Endothelial cell of umbilical vein (primary cell): Measurements from ENCODE around the gene MTMR3. TPM values are rescaled to one million over a fixed set of nuclear protein-coding genes. Genes with fewer than 3 reads are reported as not detected.

Source experiments
- BruUV-seq: library from RNA; stranded (reverse); fragments of 400-500 nt; replicated peaks from 2 replicates; lab custom pipeline; 2021; lab: Mats Ljungman, UMichigan
- CTCF ChIA-PET: fragments of 300-600, 350-600 bp; sonication (Branson Sonifier 250); formaldehyde crosslinking; loops from one replicate; lab custom pipeline; 2021; ENCODE audit warnings: antibody characterized with exemption, inconsistent platforms; lab: Charles Lee
- POLR2A ChIA-PET: fragments of 300-600, 350-600 bp; sonication (Branson Sonifier 250); formaldehyde crosslinking; loops from one replicate; lab custom pipeline; 2021; ENCODE audit warnings: antibody characterized with exemption, inconsistent platforms; lab: Charles Lee
- DNase-seq: peaks from one replicate; pipeline ENCODE4 v3.0.0-alpha.2; 2011; ENCODE audit warnings: low read depth, low spot score
- FAIRE-seq: peaks from 2 replicates; lab custom pipeline; 2011; peaks lifted over from hg19 to GRCh38; lab: Jason Lieb, UNC
- H2AFZ ChIP-seq: 2 replicates; pipeline ENCODE4 v1.6.0; 2012; ENCODE audit warnings: low read depth, low read length, control low read depth, inconsistent platforms
- H3K27ac ChIP-seq: 2 replicates; pipeline ENCODE4 v1.5.1; 2011; ENCODE audit warnings: low read depth, mild to moderate bottlenecking, control low read depth, low read length, moderate library complexity; ENCODE audit not compliant: insufficient read depth
- H3K27me3 ChIP-seq, 2 experiments: 2 replicates each; pipeline versions ENCODE4 v1.6.0 to v1.6.1; 2011; ENCODE audit warnings: low read length in 2 of 2, mixed read lengths in 1 of 2; ENCODE audit not compliant: control insufficient read depth in 2 of 2, insufficient read depth in 2 of 2
- H3K36me3 ChIP-seq, 2 experiments: 2 replicates in 1 of 2; 3 replicates in 1 of 2; pipeline ENCODE4 v1.5.1; 2011; ENCODE audit warnings: low read length in 2 of 2, mild to moderate bottlenecking in 1 of 2, moderate library complexity in 1 of 2; ENCODE audit not compliant: control insufficient read depth in 2 of 2, insufficient read depth in 2 of 2; ENCODE audit errors: extremely low read depth in 1 of 2
- H3K4me1 ChIP-seq: 3 replicates; pipeline ENCODE4 v1.5.1; 2011; ENCODE audit warnings: mild to moderate bottlenecking, low read length; ENCODE audit not compliant: control insufficient read depth, insufficient read depth; ENCODE audit errors: extremely low read depth
- H3K4me2 ChIP-seq: 2 replicates; pipeline ENCODE4 v1.6.1; 2011; ENCODE audit warnings: low read length, control low read depth, mixed read lengths; ENCODE audit not compliant: insufficient read depth
- H3K4me3 ChIP-seq, 3 experiments: fragments of 200-600 bp in 1 of 3; sonication (generic), shearing (Covaris generic) in 1 of 3; replicated peaks in 1 of 3; 2 replicates each; pipeline ENCODE4 v1.5.1; 2011 to 2016; ENCODE audit warnings: control low read depth in 3 of 3, low read length in 3 of 3, mild to moderate bottlenecking in 2 of 3, inconsistent platforms in 1 of 3, low read depth in 1 of 3, moderate library complexity in 1 of 3; ENCODE audit not compliant: insufficient read depth in 1 of 3
- H3K79me2 ChIP-seq: 2 replicates; pipeline ENCODE4 v1.6.0; 2012; ENCODE audit warnings: low read length, inconsistent platforms; ENCODE audit not compliant: control insufficient read depth, insufficient read depth
- H3K9ac ChIP-seq: replicated peaks from 2 replicates; pipeline ENCODE3; 2011; ENCODE audit warnings: low read length, control low read depth; ENCODE audit not compliant: insufficient read depth; ENCODE audit errors: extremely low read depth
- H3K9me1 ChIP-seq: replicated peaks from 3 replicates; pipeline ENCODE4 v1.6.0; 2011; ENCODE audit warnings: mild to moderate bottlenecking, low read length; ENCODE audit not compliant: control insufficient read depth, insufficient read depth; ENCODE audit errors: extremely low read depth
- H3K9me3 ChIP-seq: replicated peaks from 2 replicates; pipeline ENCODE4 v1.5.1; 2012; ENCODE audit warnings: low read length, inconsistent platforms; ENCODE audit not compliant: control insufficient read depth, insufficient read depth
- H4K20me1 ChIP-seq: replicated peaks from 2 replicates; pipeline ENCODE3; 2011; ENCODE audit warnings: mild to moderate bottlenecking, low read length; ENCODE audit not compliant: control insufficient read depth, insufficient read depth; ENCODE audit errors: extremely low read depth
- EZH2 ChIP-seq: IDR thresholded peaks from 2 replicates; pipeline ENCODE4 v1.6.1; 2012; ENCODE audit warnings: borderline replicate concordance, low read depth, mild to moderate bottlenecking, moderate library complexity, low read length, inconsistent platforms; ENCODE audit not compliant: severe bottlenecking
- FOS ChIP-seq: IDR thresholded peaks from 2 replicates; pipeline ENCODE4 v1.6.1; 2011; ENCODE audit warnings: mild to moderate bottlenecking, low read length, moderate library complexity, borderline replicate concordance; ENCODE audit not compliant: insufficient read depth
- GATA2 ChIP-seq: IDR thresholded peaks from 2 replicates; pipeline ENCODE4 v1.7.0; 2011; ENCODE audit warnings: low read depth, mild to moderate bottlenecking, moderate library complexity, mixed read lengths, low read length; ENCODE audit not compliant: insufficient read length, insufficient read depth
- JUN ChIP-seq: IDR thresholded peaks from 2 replicates; pipeline ENCODE4 v1.6.1; 2011; ENCODE audit warnings: borderline replicate concordance, low read depth; ENCODE audit not compliant: insufficient read length, insufficient read depth
- MAX ChIP-seq: IDR thresholded peaks from 2 replicates; pipeline ENCODE4 v1.6.1; 2011; ENCODE audit not compliant: insufficient read depth, insufficient read length
- MYC ChIP-seq: IDR thresholded peaks from one replicate; pipeline ENCODE4 v1.6.1; 2011; ENCODE audit warnings: mild to moderate bottlenecking, low read depth, low read length
- POLR2A ChIP-seq: IDR thresholded peaks from 2 replicates; pipeline ENCODE4 v1.6.1; 2012; ENCODE audit warnings: low read depth, mild to moderate bottlenecking, control low read depth, low read length
- POLR2AphosphoS5 ChIP-seq: IDR thresholded peaks from 2 replicates; pipeline ENCODE4 v1.6.1; 2012; ENCODE audit warnings: low read depth, mild to moderate bottlenecking, control low read depth, low read length, moderate library complexity; ENCODE audit not compliant: insufficient read depth
- dilution Hi-C: fragments of 300-500 bp; cut with MboI; formaldehyde crosslinking; loops from one replicate; pipeline ENCODE4 v1.15.0; 2019; ENCODE audit warnings: low sequenced_read_pairs; ENCODE audit not compliant: extremely low pct_ligation_motif_present
- intact Hi-C: fragments of 100-400 bp; cut with micrococcal nuclease; formaldehyde crosslinking; loops from one replicate; pipeline ENCODE4 v1.10.0; 2022
- polyA plus RNA-seq, 4 experiments: library from polyadenylated mRNA; depleted of rRNA in 3 of 4; stranded (reverse) in 3 of 4; unstranded in 1 of 4; fragments of >200 nt; gene quantifications; 2 replicates each; pipeline versions ENCODE4 v1.2.1 to v1.2.3, GENCODE V29; 2011 to 2012; ENCODE audit warnings: missing spikeins in 1 of 4
- total RNA-seq: library from RNA; stranded (reverse); gene quantifications from 2 replicates; pipeline ENCODE4 v1.2.3, GENCODE V29; 2021
- TF ChIP-seq, protein P1 (sequence below), 2 donors: IDR thresholded peaks; 1 replicate in 1 of 2; 2 replicates in 1 of 2; pipeline ENCODE4 v1.5.1; 2011; ENCODE audit warnings: low read length in 2 of 2, mild to moderate bottlenecking in 2 of 2, moderate library complexity in 2 of 2, control low read depth in 1 of 2, inconsistent platforms in 1 of 2, low read depth in 1 of 2; ENCODE audit not compliant: insufficient read depth in 1 of 2; ENCODE audit errors: extremely low read depth in 1 of 2

MTMR3 gene
- total and polyA plus RNA-seq, 2 donors (not counting 3 experiments of a cell fraction or from before 2014, with no cell fraction given), result 30.1 to 36.5 TPM

GRCh38 chr22:30041475-30041874 lies 158.5 kb downstream of the MTMR3 start:
- no peak overlapping the region for H2AFZ ChIP-seq
- ChIA-PET POLR2A (no interaction called here), CTCF (interaction anchor here (1.0 kb wide), 1 partner anchor 24 kb away, joined by 3 read pairs; no protein-coding TSS in a partner anchor)
- H3K27me3 ChIP-seq, result no peaks in the 10 kb centered on the region
- no peaks in the 10 kb centered on the region for H3K9me1 ChIP-seq
- no peak overlapping the region for H3K9ac ChIP-seq
- BruUV-seq, result no TSS peak
- no peaks in the 10 kb centered on the region for H3K9me3 ChIP-seq
- intact Hi-C loops, result no loop called here
- no peaks in the 10 kb centered on the region for H3K36me3 ChIP-seq
- no peak for DNase-seq
- H3K4me2 ChIP-seq, result no peak overlapping the region
- H3K79me2 ChIP-seq, result no peaks in the 10 kb centered on the region
- dilution Hi-C loops, result no loop called here
- H4K20me1 ChIP-seq, result no peaks in the 10 kb centered on the region
- peaks cover 27% of the 10 kb centered on the region for H3K4me1 ChIP-seq
- H3K27ac ChIP-seq, result no peak overlapping the region
- no peak for FAIRE-seq
- H3K4me3 ChIP-seq, result no peak overlapping the region
- TF ChIP-seq GATA2, result no peak
- TF ChIP-seq POLR2A, result no peak
- no peak for TF ChIP-seq FOS
- TF ChIP-seq MYC, result no peak

DNA sequence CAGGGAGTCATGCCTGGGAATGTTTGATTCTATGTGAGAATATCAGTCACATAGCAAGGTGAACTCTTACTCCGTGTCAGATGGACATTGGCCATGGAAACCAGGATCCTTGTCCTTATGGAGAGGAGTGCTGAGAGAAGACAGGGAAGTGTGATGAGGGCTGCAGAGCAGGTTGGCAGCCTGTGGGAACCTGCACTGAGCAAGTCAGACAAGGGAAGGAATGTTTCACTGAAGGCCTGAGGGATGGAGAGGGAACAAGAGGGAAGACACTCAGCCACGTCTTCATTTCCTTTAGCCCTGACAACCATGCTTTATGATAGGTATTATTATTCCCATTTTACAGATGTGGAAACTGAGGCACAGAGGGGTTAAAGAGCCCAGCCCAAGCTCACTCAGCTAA lies 158.9 kb downstream of the MTMR3 start:
- peaks cover 27% of the 10 kb centered on the region for H3K4me1 ChIP-seq
- H3K9ac ChIP-seq, result no peak overlapping the region
- no peak for DNase-seq
- H3K4me2 ChIP-seq, result no peak overlapping the region
- H3K9me3 ChIP-seq, result no peaks in the 10 kb centered on the region
- dilution Hi-C loops (no loop called here), intact Hi-C loops (no loop called here)
- TF ChIP-seq EZH2 (no peak), GATA2 (no peak), POLR2A (no peak), JUN (no peak), POLR2AphosphoS5 (no peak), MYC (no peak), MAX (no peak), FOS (no peak)
- TF ChIP-seq, protein P1, sequence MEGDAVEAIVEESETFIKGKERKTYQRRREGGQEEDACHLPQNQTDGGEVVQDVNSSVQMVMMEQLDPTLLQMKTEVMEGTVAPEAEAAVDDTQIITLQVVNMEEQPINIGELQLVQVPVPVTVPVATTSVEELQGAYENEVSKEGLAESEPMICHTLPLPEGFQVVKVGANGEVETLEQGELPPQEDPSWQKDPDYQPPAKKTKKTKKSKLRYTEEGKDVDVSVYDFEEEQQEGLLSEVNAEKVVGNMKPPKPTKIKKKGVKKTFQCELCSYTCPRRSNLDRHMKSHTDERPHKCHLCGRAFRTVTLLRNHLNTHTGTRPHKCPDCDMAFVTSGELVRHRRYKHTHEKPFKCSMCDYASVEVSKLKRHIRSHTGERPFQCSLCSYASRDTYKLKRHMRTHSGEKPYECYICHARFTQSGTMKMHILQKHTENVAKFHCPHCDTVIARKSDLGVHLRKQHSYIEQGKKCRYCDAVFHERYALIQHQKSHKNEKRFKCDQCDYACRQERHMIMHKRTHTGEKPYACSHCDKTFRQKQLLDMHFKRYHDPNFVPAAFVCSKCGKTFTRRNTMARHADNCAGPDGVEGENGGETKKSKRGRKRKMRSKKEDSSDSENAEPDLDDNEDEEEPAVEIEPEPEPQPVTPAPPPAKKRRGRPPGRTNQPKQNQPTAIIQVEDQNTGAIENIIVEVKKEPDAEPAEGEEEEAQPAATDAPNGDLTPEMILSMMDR (IDR thresholded peaks at IDR 0.05; ENCODE audit: extremely low read depth in 1 of 2, insufficient read depth in 1 of 2, low read depth in 1 of 2, low read length in 2 of 2), result no peak
- BruUV-seq, result no TSS peak
- POLR2A ChIA-PET, result no interaction called here
- H3K79me2 ChIP-seq, result no peaks in the 10 kb centered on the region
- H3K36me3 ChIP-seq, result no peaks in the 10 kb centered on the region
- H2AFZ ChIP-seq, result no peak overlapping the region
- FAIRE-seq, result no peak
- CTCF ChIA-PET, result interaction anchor here (1.0 kb wide), 1 partner anchor 23 kb away, joined by 3 read pairs; no protein-coding TSS in a partner anchor
- no peak overlapping the region for H3K4me3 ChIP-seq
- no peaks in the 10 kb centered on the region for H3K9me1 ChIP-seq
- no peak overlapping the region for H3K27ac ChIP-seq
- no peaks in the 10 kb centered on the region for H4K20me1 ChIP-seq
- no peaks in the 10 kb centered on the region for H3K27me3 ChIP-seq
